ENCODE measurements around the gene OTX1. TPM values are rescaled to one million over a fixed set of nuclear protein-coding genes. Genes with fewer than 3 reads are reported as not detected.

OTX1 gene
- total and polyA plus RNA-seq, 2 experiments from 2014 or later, result not detected

DNA sequence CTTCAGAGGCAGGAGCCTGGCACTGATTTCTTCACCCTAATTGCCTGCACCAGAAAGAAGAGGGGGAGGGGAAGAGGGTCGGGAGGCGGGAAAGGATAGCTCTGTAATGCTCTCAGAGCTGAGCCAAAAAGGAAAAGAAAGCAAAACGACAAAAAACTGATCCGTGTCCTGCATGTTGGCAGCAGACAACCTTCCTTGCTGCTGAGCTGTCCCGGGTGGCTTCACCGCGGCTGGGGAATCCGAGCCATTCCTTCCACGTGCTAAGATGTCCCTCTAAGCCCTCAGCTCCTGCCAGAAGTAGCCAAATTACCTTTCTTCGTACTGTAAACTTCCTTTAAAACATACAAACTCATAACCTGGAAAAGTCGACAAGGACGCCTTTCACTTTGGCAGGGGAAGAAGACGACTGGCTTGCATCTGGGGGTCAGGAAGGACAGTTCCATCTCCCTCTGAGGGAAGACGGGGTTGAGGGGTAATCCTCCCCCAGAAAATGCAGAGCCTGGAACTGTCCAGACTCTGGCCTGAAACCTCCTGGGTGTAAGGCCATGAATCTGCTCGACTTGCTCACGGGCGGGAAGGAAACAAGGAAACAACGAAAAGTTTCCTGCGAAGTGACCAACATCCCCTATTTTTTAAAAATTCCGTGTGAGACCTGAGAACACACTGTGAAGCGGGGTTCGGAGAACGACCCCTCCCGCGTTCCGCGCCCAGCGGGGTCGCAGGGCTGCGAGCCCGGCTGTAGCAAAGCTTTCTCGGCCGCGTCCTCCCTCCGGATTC, 7.7 kb downstream of the OTX1 start:
- no peaks in the 10 kb centered on the region for H3K9me3 ChIP-seq (ENCODE audit: low read depth)
- WGBS, 2 experiments (ENCODE audit: low coverage in 1 of 2, low lambda C conversion rate in 2 of 2, missing lambda C conversion rate in 2 of 2), result 12 to 16% methylated on average over 35 of the region's 35 CpGs
- in situ Hi-C loops (cut with MboI), result no loop called here
- DNase-seq, result peak; percentile 51
- peaks cover 93% of the 10 kb centered on the region for H3K27me3 ChIP-seq (replicated peaks; ENCODE audit: insufficient read depth)
- H3K9ac ChIP-seq, result no peak overlapping the region
- H3F3A ChIP-seq (ENCODE audit: insufficient read depth), result no peaks in the 10 kb centered on the region
- no peak overlapping the region for H3K4me2 ChIP-seq (ENCODE audit: unreplicated experiment)
- H4K20me1 ChIP-seq (ENCODE audit: insufficient read depth), result no peaks in the 10 kb centered on the region
- no peak overlapping the region for H3K27ac ChIP-seq
- 0 out of 2 replicates have a peak, but pooled peaks have one; percentile 21 for TF ChIP-seq EZH2phosphoT487 (IDR thresholded peaks at IDR 0.05; ENCODE audit: insufficient read depth, low read depth)
- TF ChIP-seq EZH2 (IDR thresholded peaks at IDR 0.05; ENCODE audit: insufficient read depth, poor library complexity, severe bottlenecking), result peak; percentile 93
- H2AFZ ChIP-seq, result no peak overlapping the region
- peaks cover 5% of the 10 kb centered on the region; the same call in 1 of the 2 replicates for H3K4me1 ChIP-seq (ENCODE audit: insufficient read depth)
- no peaks in the 10 kb centered on the region for H3K36me3 ChIP-seq (ENCODE audit: low read depth)
- H3K79me2 ChIP-seq (ENCODE audit: insufficient read depth), result no peaks in the 10 kb centered on the region
- no peaks in the 10 kb centered on the region for H3K9me2 ChIP-seq (ENCODE audit: insufficient read depth)
- H3K4me3 ChIP-seq, result no peak overlapping the region

DNA sequence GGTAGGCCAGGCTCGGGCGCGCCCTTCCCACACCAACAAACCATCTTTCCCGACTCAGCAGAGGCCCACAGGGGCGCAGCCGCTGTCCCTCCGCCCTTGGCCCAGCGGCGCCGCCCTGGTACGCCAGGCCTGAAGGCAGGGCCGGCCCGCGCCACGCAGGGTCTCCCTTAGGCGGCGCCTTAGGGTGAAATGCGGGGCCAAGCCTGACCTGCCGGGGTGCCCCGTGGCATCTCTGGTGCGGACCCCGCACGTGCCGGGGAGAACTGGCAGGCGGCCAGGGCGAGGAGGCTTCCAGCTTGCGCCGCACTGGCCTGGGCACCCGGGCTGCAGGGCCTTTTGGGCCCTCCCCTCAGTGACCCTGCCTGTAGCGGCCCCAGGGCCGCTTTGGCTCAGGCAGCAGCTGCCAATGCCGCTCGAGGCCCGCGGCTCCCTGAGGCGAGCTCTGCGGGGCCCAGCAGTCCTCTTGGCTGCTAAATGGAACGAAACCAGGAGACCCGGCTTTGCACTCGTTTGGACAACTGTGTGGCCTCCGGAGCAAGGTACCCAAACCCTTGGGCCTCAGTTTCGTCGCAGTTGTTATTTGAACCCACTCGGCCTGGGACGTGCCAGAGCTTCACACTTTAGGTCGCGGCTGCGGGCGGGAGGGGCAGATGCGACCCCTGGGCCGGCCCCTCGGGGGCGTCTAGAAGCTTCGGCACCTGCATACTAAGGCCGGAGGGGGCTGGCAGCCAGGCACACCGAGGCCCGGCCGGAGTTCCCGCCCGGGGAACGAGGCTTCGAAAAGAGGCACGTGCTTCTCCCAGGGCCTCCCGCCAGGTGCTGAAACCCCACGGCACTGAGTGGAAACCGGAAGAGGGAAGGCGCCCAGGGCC, 8.5 kb downstream of the OTX1 start:
- Histone ChIP-seq H3K4me2 (ENCODE audit: unreplicated experiment) (no peak overlapping the region), H3K9me2 (ENCODE audit: insufficient read depth) (no peaks in the 10 kb centered on the region), H3K79me2 (ENCODE audit: insufficient read depth) (no peaks in the 10 kb centered on the region), H3K4me1 (ENCODE audit: insufficient read depth) (peaks cover 5% of the 10 kb centered on the region; the same call in 1 of the 2 replicates), H3K9me3 (ENCODE audit: low read depth) (no peaks in the 10 kb centered on the region), H2AFZ (no peak overlapping the region), H4K20me1 (ENCODE audit: insufficient read depth) (no peaks in the 10 kb centered on the region), H3K27me3 (replicated peaks; ENCODE audit: insufficient read depth) (peaks cover 90% of the 10 kb centered on the region), H3K4me3 (no peak overlapping the region), H3K36me3 (ENCODE audit: low read depth) (no peaks in the 10 kb centered on the region), H3K27ac (no peak overlapping the region), H3K9ac (no peak overlapping the region), H3F3A (ENCODE audit: insufficient read depth) (no peaks in the 10 kb centered on the region)
- TF ChIP-seq EZH2 (IDR thresholded peaks at IDR 0.05; ENCODE audit: insufficient read depth, poor library complexity, severe bottlenecking) (no peak), EZH2phosphoT487 (IDR thresholded peaks at IDR 0.05; ENCODE audit: insufficient read depth, low read depth) (no peak)
- in situ Hi-C loops (cut with MboI), result no loop called here
- DNase-seq, result peak; percentile 50
- 8 to 13% methylated on average over 57 to 59 of the region's 67 CpGs for WGBS, 2 experiments (ENCODE audit: low coverage in 1 of 2, low lambda C conversion rate in 2 of 2, missing lambda C conversion rate in 2 of 2)

DNA sequence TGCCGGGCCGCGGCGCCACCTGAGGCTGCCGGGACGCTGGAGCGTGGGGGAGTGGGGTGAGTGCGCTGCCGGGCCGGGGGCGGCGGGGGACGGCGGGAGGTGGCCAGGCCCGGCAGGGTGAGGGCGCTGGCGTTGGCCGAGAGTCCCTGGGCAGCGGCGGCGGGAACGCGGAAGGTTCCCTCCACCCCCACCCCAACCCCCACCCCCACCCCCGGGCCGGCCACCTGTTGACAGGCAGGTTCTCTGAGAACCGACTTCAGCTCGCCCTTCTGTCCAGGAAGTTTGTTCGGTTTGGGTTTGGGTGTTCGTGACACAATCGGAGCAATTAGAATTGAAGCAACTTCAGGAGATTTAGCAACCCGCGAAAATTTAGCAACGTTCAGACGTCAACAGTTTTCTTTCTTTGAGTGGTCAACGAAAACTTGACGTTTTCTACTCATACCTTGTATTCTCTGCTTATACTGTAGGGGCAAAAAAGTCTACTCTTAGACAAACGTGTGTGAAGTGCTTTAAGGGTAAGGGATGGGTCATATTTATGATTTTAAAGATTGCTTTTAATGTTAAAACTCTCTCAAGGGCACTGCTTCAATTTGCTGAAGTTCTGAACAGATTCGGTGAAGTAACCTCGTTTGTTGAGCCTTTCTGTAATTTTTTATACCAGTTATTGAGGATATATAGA, 9.3 kb downstream of the OTX1 start:
- in situ Hi-C loops (cut with MboI), result no loop called here
- Histone ChIP-seq H3K79me2 (ENCODE audit: insufficient read depth) (no peaks in the 10 kb centered on the region), H3K27me3 (replicated peaks; ENCODE audit: insufficient read depth) (peaks cover 88% of the 10 kb centered on the region), H3F3A (ENCODE audit: insufficient read depth) (no peaks in the 10 kb centered on the region), H2AFZ (no peak overlapping the region), H3K9ac (no peak overlapping the region), H3K4me3 (no peak overlapping the region), H3K27ac (no peak overlapping the region), H3K9me3 (ENCODE audit: low read depth) (no peaks in the 10 kb centered on the region), H3K36me3 (ENCODE audit: low read depth) (no peaks in the 10 kb centered on the region), H3K4me2 (ENCODE audit: unreplicated experiment) (no peak overlapping the region), H3K4me1 (ENCODE audit: insufficient read depth) (peaks cover 5% of the 10 kb centered on the region; the same call in 1 of the 2 replicates), H4K20me1 (ENCODE audit: insufficient read depth) (no peaks in the 10 kb centered on the region), H3K9me2 (ENCODE audit: insufficient read depth) (no peaks in the 10 kb centered on the region)
- DNase-seq, result peak; percentile 42
- no peak for TF ChIP-seq EZH2 (IDR thresholded peaks at IDR 0.05; ENCODE audit: insufficient read depth, poor library complexity, severe bottlenecking)
- TF ChIP-seq EZH2phosphoT487 (IDR thresholded peaks at IDR 0.05; ENCODE audit: insufficient read depth, low read depth), result 0 out of 2 replicates have a peak, but pooled peaks have one; percentile 64
- 7 to 10% methylated on average over 19 to 37 of the region's 39 CpGs for WGBS, 2 experiments (ENCODE audit: low coverage in 1 of 2, low lambda C conversion rate in 2 of 2, missing lambda C conversion rate in 2 of 2)

DNA sequence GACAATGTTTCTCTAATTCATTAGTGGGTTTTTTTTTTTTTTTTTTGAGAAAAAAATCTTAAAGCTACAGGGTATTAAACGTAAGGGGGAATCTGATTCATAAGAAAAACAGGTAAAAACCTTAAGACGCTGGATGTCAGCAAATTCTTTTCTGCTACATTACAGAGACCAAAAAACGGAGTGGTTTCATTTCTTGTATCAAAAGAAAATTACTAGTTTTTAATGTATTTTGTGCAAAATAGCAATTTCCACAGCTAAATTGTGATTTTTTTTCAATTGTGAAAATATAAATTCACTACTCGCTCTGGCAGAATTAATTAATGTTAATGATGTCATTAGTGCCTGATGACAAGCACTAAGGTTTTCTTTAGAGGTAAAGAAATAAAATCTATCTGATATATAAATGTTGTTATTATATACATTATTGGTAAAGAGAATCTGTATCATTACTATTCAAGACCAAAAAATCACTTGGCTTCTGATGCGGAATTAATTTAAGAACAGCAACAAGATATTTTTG, 9.9 kb downstream of the OTX1 start:
- H2AFZ ChIP-seq, result no peak overlapping the region
- peaks cover 88% of the 10 kb centered on the region for H3K27me3 ChIP-seq (replicated peaks; ENCODE audit: insufficient read depth)

More for the DNA sequence above, 9.9 kb downstream of the OTX1 start:
- H3K4me1 ChIP-seq (ENCODE audit: insufficient read depth), result peaks cover 4% of the 10 kb centered on the region; the same call in 1 of the 2 replicates
- in situ Hi-C loops (cut with MboI), result no loop called here
- H3K9me3 ChIP-seq (ENCODE audit: low read depth), result no peaks in the 10 kb centered on the region
- H3K9ac ChIP-seq, result no peak overlapping the region
- TF ChIP-seq EZH2 (IDR thresholded peaks at IDR 0.05; ENCODE audit: insufficient read depth, poor library complexity, severe bottlenecking) (no peak), EZH2phosphoT487 (IDR thresholded peaks at IDR 0.05; ENCODE audit: insufficient read depth, low read depth) (0 out of 2 replicates have a peak, but pooled peaks have one; percentile 39)
- no peaks in the 10 kb centered on the region for H3K79me2 ChIP-seq (ENCODE audit: insufficient read depth)
- no peak for DNase-seq
- H3K27ac ChIP-seq, result no peak overlapping the region
- H4K20me1 ChIP-seq (ENCODE audit: insufficient read depth), result no peaks in the 10 kb centered on the region
- no peaks in the 10 kb centered on the region for H3K9me2 ChIP-seq (ENCODE audit: insufficient read depth)
- no peak overlapping the region for H3K4me3 ChIP-seq
- no peaks in the 10 kb centered on the region for H3F3A ChIP-seq (ENCODE audit: insufficient read depth)
- H3K4me2 ChIP-seq (ENCODE audit: unreplicated experiment), result no peak overlapping the region
- 37 to 39% methylated on average over 5 of the region's 5 CpGs for WGBS, 2 experiments (ENCODE audit: low coverage in 1 of 2, low lambda C conversion rate in 2 of 2, missing lambda C conversion rate in 2 of 2)
- no peaks in the 10 kb centered on the region for H3K36me3 ChIP-seq (ENCODE audit: low read depth)

All from GM23248 (cell line).